HEK293T (cell line): Measurements from ENCODE around the gene ULK3.

Experiments used
- CTCF ChIA-PET: fragments of 350-600 bp; formaldehyde crosslinking; extraction: SDS; loops from one replicate; lab custom pipeline; 2021; ENCODE audit warnings: antibody characterized with exemption, inconsistent platforms; lab: Yijun Ruan, JAX
- POLR2A ChIA-PET: fragments of 350-600 bp; formaldehyde crosslinking; extraction: SDS; loops from one replicate; lab custom pipeline; 2020; ENCODE audit warnings: antibody characterized with exemption, inconsistent platforms; lab: Yijun Ruan, JAX
- DNase-seq: peaks from one replicate; pipeline ENCODE4 v3.0.0; 2012; ENCODE audit warnings: mixed read lengths; ENCODE audit errors: extremely low spot score
- ARNT ChIP-seq: fragments of 450-650 bp; IDR thresholded peaks from 2 replicates; pipeline ENCODE4 v1.6.1; 2017; ENCODE audit warnings: mild to moderate bottlenecking
- BHLHE40 ChIP-seq: fragments of 450-650 bp; IDR thresholded peaks from 2 replicates; pipeline ENCODE4 v1.6.1; 2016; ENCODE audit warnings: mild to moderate bottlenecking, moderate library complexity, borderline replicate concordance
- CTBP1 ChIP-seq: fragments of 450-650 bp; IDR thresholded peaks from 2 replicates; pipeline ENCODE4 v1.6.1; 2016; ENCODE audit warnings: borderline replicate concordance
- ELF4 ChIP-seq: fragments of 450-650 bp; IDR thresholded peaks from 2 replicates; pipeline ENCODE4 v1.6.1; 2017; ENCODE audit warnings: antibody characterized with exemption
- FOXA1 ChIP-seq: fragments of 450-650 bp; IDR thresholded peaks from 2 replicates; pipeline ENCODE4 v1.6.1; 2016; ENCODE audit warnings: mild to moderate bottlenecking
- FOXK2 ChIP-seq: fragments of 450-650 bp; IDR thresholded peaks from 2 replicates; pipeline ENCODE4 v1.6.1; 2016; ENCODE audit warnings: mild to moderate bottlenecking
- FOXM1 ChIP-seq: fragments of 450-650 bp; IDR thresholded peaks from 2 replicates; pipeline ENCODE4 v1.6.1; 2017; ENCODE audit warnings: mild to moderate bottlenecking, borderline replicate concordance
- HDGF ChIP-seq: fragments of 450-650 bp; IDR thresholded peaks from 2 replicates; pipeline ENCODE4 v1.6.1; 2017; ENCODE audit warnings: antibody characterized with exemption, borderline replicate concordance
- L3MBTL2 ChIP-seq: fragments of 450-650 bp; conservative IDR thresholded peaks from 2 replicates; pipeline ENCODE4 v1.6.1; 2016; ENCODE audit warnings: mild to moderate bottlenecking
- LEF1 ChIP-seq: fragments of 450-650 bp; IDR thresholded peaks from 2 replicates; pipeline ENCODE4 v1.6.1; 2017; ENCODE audit warnings: mild to moderate bottlenecking, borderline replicate concordance
- NFRKB ChIP-seq: fragments of 450-650 bp; IDR thresholded peaks from 2 replicates; pipeline ENCODE4 v1.6.1; 2016; ENCODE audit warnings: mild to moderate bottlenecking, moderate library complexity
- PKNOX1 ChIP-seq: fragments of 450-650 bp; IDR thresholded peaks from 2 replicates; pipeline ENCODE4 v1.6.1; 2016
- SP1 ChIP-seq: fragments of 450-650 bp; IDR thresholded peaks from 2 replicates; pipeline ENCODE4 v1.6.1; 2017
- SUZ12 ChIP-seq: fragments of 450-650 bp; IDR thresholded peaks from 2 replicates; pipeline ENCODE4 v1.6.1; 2016; ENCODE audit warnings: mild to moderate bottlenecking
- TARDBP ChIP-seq: fragments of 450-650 bp; IDR thresholded peaks from 2 replicates; pipeline ENCODE4 v1.6.1; 2016
- ZNF384 ChIP-seq: fragments of 450-650 bp; IDR thresholded peaks from 2 replicates; pipeline ENCODE4 v1.6.1; 2016

The ULK3 gene

GRCh38 chr15:74802290-74802689 is 40.7 kb downstream of the ULK3 start:
- POLR2A ChIA-PET = no interaction called here
- CTCF ChIA-PET = no interaction called here

GRCh38 chr15:74801311-74801997 is 41.5 kb downstream of the ULK3 start:
- no peak for TF ChIP-seq PKNOX1
- no peak for TF ChIP-seq ELF4
- TF ChIP-seq FOXA1 = no peak
- TF ChIP-seq TARDBP = no peak
- no peak for TF ChIP-seq CTBP1
- TF ChIP-seq SUZ12 = no peak
- no peak for TF ChIP-seq LEF1
- no peak for TF ChIP-seq BHLHE40
- no peak for TF ChIP-seq FOXK2
- TF ChIP-seq NFRKB = no peak
- TF ChIP-seq FOXM1 = no peak
- no peak for TF ChIP-seq SP1
- ChIA-PET POLR2A (no interaction called here), CTCF (interaction anchor here (1.1 to 1.2 kb wide), 3 partner anchors 10 to 32 kb away, joined by 4 to 6 read pairs (median 5); no protein-coding TSS in a partner anchor)
- DNase-seq = no peak

More at GRCh38 chr15:74802290-74802689, 40.7 kb downstream of the ULK3 start:
- no peak for DNase-seq
- TF ChIP-seq SP1 (no peak), SUZ12 (no peak), L3MBTL2 (no peak), PKNOX1 (no peak), FOXK2 (no peak), BHLHE40 (no peak), CTBP1 (no peak), NFRKB (no peak), LEF1 (no peak)

- POLR2A ChIA-PET = no interaction called here
These were observed 42.3 kb downstream of the ULK3 start for GRCh38 chr15:74800559-74801094.

GRCh38 chr15:74799856-74800558 is 42.9 kb downstream of the ULK3 start:
- ChIA-PET POLR2A (interaction anchor here (0.6 to 0.8 kb wide), 3 partner anchors 9 to 40 kb away, joined by 3 read pairs; no protein-coding TSS in a partner anchor), CTCF (interaction anchor here (0.7 to 1.5 kb wide), 17 partner anchors 8 to 168 kb away, joined by 3 to 11 read pairs (median 5); partner anchors contain the start of gene CSK)
- TF ChIP-seq HDGF (peak; percentile 96), ARNT (no peak), CTBP1 (no peak)
- DNase-seq = peak; percentile 93

More at GRCh38 chr15:74800559-74801094, 42.3 kb downstream of the ULK3 start:
- CTCF ChIA-PET = interaction anchor here (0.7 to 1.2 kb wide), 6 partner anchors 9 to 40 kb away, joined by 3 to 6 read pairs (median 4); no protein-coding TSS in a partner anchor
- TF ChIP-seq LEF1 (no peak), HDGF (no peak), TARDBP (no peak), FOXA1 (no peak), ZNF384 (no peak), SUZ12 (no peak), FOXM1 (no peak), NFRKB (no peak), PKNOX1 (no peak)
- DNase-seq = no peak

GRCh38 chr15:74799255-74799855 is 43.6 kb downstream of the ULK3 start:
- TF ChIP-seq FOXM1 (no peak), ZNF384 (no peak), LEF1 (no peak), BHLHE40 (no peak), FOXA1 (no peak), ARNT (no peak), HDGF (no peak), NFRKB (no peak), TARDBP (no peak), SP1 (no peak), SUZ12 (no peak), L3MBTL2 (no peak), PKNOX1 (no peak), FOXK2 (no peak), ELF4 (no peak)
- POLR2A ChIA-PET = interaction anchor here (0.6 to 0.8 kb wide), 3 partner anchors 10 to 40 kb away, joined by 3 read pairs; no protein-coding TSS in a partner anchor
- DNase-seq = no peak

More at GRCh38 chr15:74799255-74799855, 43.6 kb downstream of the ULK3 start:
- CTCF ChIA-PET = interaction anchor here (0.7 to 1.5 kb wide), 13 partner anchors 9 to 168 kb away, joined by 3 to 11 read pairs (median 4); partner anchors contain the start of gene CSK
